KMS-11 (cell line): ENCODE measurements around the gene CACNA2D3.

Experiments
- H2AFZ ChIP-seq: fragments of 200-600 bp; sonication (generic); 2 replicates; pipeline ENCODE4 v1.6.1; 2016; ENCODE audit warnings: antibody characterized with exemption, mixed run types, low read depth
- H3K27ac ChIP-seq: fragments of 200-600 bp; sonication (generic); 2 replicates; pipeline ENCODE4 v1.6.1; 2016; ENCODE audit warnings: mild to moderate bottlenecking, mixed run types
- H3K27me3 ChIP-seq: fragments of 200-600 bp; sonication (generic); 2 replicates; pipeline ENCODE4 v1.6.1; 2017; ENCODE audit warnings: mild to moderate bottlenecking, low read depth, mixed run types, moderate library complexity; ENCODE audit not compliant: insufficient read depth
- H3K36me3 ChIP-seq: fragments of 200-600 bp; sonication (generic); 2 replicates; pipeline ENCODE4 v1.6.1; 2017; ENCODE audit warnings: mild to moderate bottlenecking, mixed run types; ENCODE audit not compliant: insufficient read depth
- H3K4me1 ChIP-seq: fragments of 200-600 bp; sonication (generic); 2 replicates; pipeline ENCODE4 v1.6.1; 2016; ENCODE audit warnings: mild to moderate bottlenecking, low read depth, mixed run types; ENCODE audit not compliant: poor library complexity, severe bottlenecking
- H3K4me2 ChIP-seq: fragments of 200-600 bp; sonication (generic); 2 replicates; pipeline ENCODE4 v1.7.0; 2016; ENCODE audit warnings: mild to moderate bottlenecking, mixed run types
- H3K4me3 ChIP-seq: fragments of 200-600 bp; sonication (generic); IDR thresholded peaks from 2 replicates; pipeline ENCODE4 v1.6.1; 2017; ENCODE audit warnings: low read depth, low read length, mixed read lengths; ENCODE audit not compliant: insufficient read depth
- H3K79me2 ChIP-seq: fragments of 200-600 bp; sonication (generic); 2 replicates; pipeline ENCODE4 v1.6.1; 2016; ENCODE audit warnings: low read depth, mixed run types; ENCODE audit not compliant: insufficient read depth
- H3K9ac ChIP-seq: fragments of 200-600 bp; sonication (generic); 2 replicates; pipeline ENCODE4 v1.6.1; 2016; ENCODE audit warnings: mild to moderate bottlenecking, mixed run types
- H4K20me1 ChIP-seq: fragments of 200-600 bp; sonication (generic); 2 replicates; pipeline ENCODE4 v1.6.1; 2016; ENCODE audit warnings: mild to moderate bottlenecking, mixed run types; ENCODE audit not compliant: insufficient read depth
- CTCF ChIP-seq: fragments of 200-600 bp; sonication (generic); conservative IDR thresholded peaks from 2 replicates; pipeline ENCODE4 v1.6.1; 2017; ENCODE audit warnings: low read depth, mild to moderate bottlenecking, antibody characterized with exemption, low read length, moderate library complexity, mixed read lengths

CACNA2D3 gene

GRCh38 chr3:54888873-54889272, 766.5 kb downstream of the CACNA2D3 start:
- Histone ChIP-seq H3K4me3 (no peak overlapping the region), H2AFZ (no peak overlapping the region), H3K4me1 (no peaks in the 10 kb centered on the region)

GRCh38 chr3:54889731-54890130, 767.4 kb downstream of the CACNA2D3 start:
- Histone ChIP-seq H2AFZ (no peak overlapping the region), H3K4me3 (no peak overlapping the region), H3K36me3 (no peaks in the 10 kb centered on the region), H3K27me3 (no peaks in the 10 kb centered on the region), H3K4me2 (no peak overlapping the region), H3K27ac (no peak overlapping the region), H3K9ac (no peak overlapping the region), H4K20me1 (no peaks in the 10 kb centered on the region), H3K79me2 (no peaks in the 10 kb centered on the region), H3K4me1 (no peaks in the 10 kb centered on the region)
- TF ChIP-seq CTCF, result no peak

More at GRCh38 chr3:54888873-54889272, 766.5 kb downstream of the CACNA2D3 start:
- Histone ChIP-seq H3K27ac (no peak overlapping the region), H4K20me1 (no peaks in the 10 kb centered on the region), H3K36me3 (no peaks in the 10 kb centered on the region), H3K4me2 (no peak overlapping the region), H3K27me3 (no peaks in the 10 kb centered on the region), H3K9ac (no peak overlapping the region), H3K79me2 (no peaks in the 10 kb centered on the region)
- no peak for TF ChIP-seq CTCF

GRCh38 chr3:54891540-54891897, 769.2 kb downstream of the CACNA2D3 start:
- no peak overlapping the region for H2AFZ ChIP-seq
- H3K27ac ChIP-seq, result no peak overlapping the region
- no peaks in the 10 kb centered on the region for H3K4me1 ChIP-seq
- H3K27me3 ChIP-seq, result no peaks in the 10 kb centered on the region
- no peaks in the 10 kb centered on the region for H3K36me3 ChIP-seq
- H4K20me1 ChIP-seq, result no peaks in the 10 kb centered on the region
- H3K4me2 ChIP-seq, result no peak overlapping the region
- no peak overlapping the region for H3K4me3 ChIP-seq
- H3K9ac ChIP-seq, result no peak overlapping the region
- no peaks in the 10 kb centered on the region for H3K79me2 ChIP-seq
- no peak for TF ChIP-seq CTCF

GRCh38 chr3:54892168-54892567, 769.8 kb downstream of the CACNA2D3 start:
- H2AFZ ChIP-seq, result no peak overlapping the region
- H3K4me2 ChIP-seq, result no peak overlapping the region
- H3K4me3 ChIP-seq, result no peak overlapping the region
- H3K27ac ChIP-seq, result no peak overlapping the region
- no peak overlapping the region for H3K9ac ChIP-seq
- H3K36me3 ChIP-seq, result no peaks in the 10 kb centered on the region
- no peaks in the 10 kb centered on the region for H4K20me1 ChIP-seq
- no peaks in the 10 kb centered on the region for H3K79me2 ChIP-seq
- H3K27me3 ChIP-seq, result no peaks in the 10 kb centered on the region
- TF ChIP-seq CTCF, result no peak
- no peaks in the 10 kb centered on the region for H3K4me1 ChIP-seq

- Histone ChIP-seq H3K4me1 (no peaks in the 10 kb centered on the region), H3K9ac (no peak overlapping the region), H3K4me2 (no peak overlapping the region), H3K4me3 (no peak overlapping the region), H4K20me1 (no peaks in the 10 kb centered on the region), H2AFZ (no peak overlapping the region), H3K27ac (no peak overlapping the region), H3K27me3 (no peaks in the 10 kb centered on the region), H3K79me2 (no peaks in the 10 kb centered on the region), H3K36me3 (no peaks in the 10 kb centered on the region)
- no peak for TF ChIP-seq CTCF
Observed at GRCh38 chr3:54895613-54896012, 773.3 kb downstream of the CACNA2D3 start.
